NCI-H1048 (cell line): Measurements from ENCODE around the gene SKAP1.
"Not testable (repeated sequence)": the region's sequence is repeated elsewhere in the genome, so short reads cannot be mapped to it uniquely, and the experiment has no call there.

ENCODE experiments used
- DNase-seq: peaks from one replicate; lab custom pipeline; 2025; lab: John Stamatoyannopoulos, UW

SKAP1 gene

DNA sequence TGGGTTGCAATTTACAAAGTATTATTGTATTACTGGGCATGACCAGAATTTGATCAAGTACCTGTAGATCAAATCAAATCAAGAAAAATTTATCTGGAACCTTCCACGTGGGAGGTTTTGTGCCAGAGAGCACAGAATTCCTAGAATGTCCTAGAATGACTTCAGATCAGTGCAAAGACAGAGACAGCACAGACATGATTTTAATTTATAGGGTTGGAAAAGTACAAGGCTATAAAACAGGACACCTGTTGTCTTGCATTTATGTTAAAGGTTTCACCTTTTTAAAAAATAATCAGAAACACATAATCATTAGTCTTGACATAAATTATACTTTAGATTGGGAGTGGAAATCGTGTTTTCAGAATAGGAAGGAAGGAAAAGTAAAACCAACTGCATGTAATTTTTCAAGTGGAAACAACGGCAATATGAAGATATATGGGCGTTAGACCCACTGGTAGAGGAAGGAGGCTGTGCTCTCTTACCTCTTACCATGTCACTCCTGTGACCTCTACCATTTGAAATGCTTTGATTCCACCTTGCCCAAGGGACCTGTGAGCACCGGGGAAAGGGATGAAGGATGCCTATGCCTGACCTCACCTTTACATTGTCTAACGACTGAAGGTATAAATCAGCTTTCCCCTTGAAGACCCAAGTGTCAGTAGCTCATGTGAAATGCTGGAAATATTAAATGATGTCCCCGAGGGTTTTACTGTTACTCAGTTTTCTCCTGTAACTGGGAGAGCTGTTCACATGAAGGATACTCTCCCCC is 222.1 kb downstream of the SKAP1 start:
- no peak for DNase-seq

DNA sequence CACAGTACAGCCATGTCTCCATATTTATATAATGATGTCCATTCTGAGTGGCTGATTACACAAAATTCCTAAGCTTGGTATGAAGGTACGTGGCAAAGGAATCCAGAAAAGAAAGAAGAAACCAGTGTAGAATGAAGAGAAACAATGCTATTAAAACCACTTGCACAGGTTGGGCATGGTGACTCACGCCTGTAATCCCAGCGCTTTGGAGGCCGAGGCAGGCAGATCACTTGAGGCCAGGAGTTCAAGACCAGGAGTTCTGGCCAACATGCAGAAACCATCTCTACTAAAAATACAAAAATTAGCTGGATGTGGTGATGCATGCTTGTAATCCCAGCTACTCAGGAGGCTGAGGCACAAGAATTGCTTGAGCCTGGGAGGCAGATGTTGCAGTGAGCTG is 223.0 kb downstream of the SKAP1 start:
- DNase-seq, result not testable (repeated sequence)

DNA sequence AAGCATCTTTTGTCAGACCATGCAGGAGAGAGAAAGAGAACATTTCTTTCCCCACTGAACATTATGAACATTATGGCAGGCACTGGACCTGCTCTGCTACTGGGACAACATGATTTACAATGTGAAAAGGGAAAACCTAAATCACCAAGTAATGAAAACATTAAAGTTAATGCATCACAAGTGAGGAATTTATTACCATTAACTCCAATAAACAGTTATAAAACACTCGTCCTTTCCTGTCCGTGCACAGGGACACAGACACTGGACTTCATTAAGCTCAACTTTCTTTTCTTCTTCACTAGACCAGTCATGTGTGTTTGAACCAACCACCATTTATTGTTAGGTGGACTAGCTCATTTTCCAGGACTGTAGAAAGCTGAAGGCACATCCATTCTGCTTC is 227.1 kb downstream of the SKAP1 start:
- DNase-seq, result no peak

DNA sequence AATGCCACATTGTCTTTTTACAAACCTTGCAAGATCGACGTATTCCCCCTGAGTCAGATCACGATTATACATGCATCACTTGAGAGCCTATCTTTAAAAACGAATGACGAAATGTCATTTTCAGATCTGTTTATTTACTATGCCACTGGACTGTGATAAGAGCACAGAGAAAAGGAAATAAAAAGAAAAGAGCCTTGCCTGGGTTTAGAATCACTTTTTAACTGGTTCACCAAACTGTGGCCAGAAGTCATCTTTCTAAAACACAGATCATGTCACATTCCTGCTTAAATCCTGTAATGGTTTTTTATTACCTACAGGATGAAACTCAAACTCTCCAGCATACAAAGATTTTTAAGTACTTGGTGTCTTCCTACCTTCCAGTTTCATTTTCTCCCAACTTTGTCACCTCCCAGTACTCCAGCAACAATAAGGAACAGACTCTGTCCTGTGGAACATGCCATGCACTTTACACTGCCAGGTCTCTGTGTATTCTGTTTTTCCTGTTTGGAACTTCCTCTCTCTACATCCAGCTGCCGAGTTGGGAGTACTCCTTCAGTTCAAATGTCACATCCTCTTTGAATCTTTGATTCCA is 231.0 kb downstream of the SKAP1 start:
- DNase-seq, result no peak

DNA sequence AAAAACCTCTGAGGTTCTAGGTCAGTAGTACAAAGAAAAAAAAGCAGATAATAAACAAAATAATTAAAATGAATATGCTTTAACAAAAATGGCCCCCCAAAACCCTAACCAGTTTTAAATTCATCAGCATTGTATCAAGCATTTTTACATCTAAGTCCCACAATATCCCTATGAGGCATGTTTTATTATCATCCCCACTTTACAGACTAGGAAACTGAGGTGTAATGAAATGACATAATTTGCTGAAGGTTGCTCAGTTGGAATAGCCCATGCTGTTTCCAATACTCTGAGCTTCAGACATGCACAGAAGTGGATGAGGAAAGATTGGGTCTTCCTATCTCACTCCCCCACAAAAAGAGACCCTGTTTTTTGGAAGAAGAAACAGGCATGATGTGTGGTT is 234.1 kb downstream of the SKAP1 start:
- DNase-seq, result no peak

DNA sequence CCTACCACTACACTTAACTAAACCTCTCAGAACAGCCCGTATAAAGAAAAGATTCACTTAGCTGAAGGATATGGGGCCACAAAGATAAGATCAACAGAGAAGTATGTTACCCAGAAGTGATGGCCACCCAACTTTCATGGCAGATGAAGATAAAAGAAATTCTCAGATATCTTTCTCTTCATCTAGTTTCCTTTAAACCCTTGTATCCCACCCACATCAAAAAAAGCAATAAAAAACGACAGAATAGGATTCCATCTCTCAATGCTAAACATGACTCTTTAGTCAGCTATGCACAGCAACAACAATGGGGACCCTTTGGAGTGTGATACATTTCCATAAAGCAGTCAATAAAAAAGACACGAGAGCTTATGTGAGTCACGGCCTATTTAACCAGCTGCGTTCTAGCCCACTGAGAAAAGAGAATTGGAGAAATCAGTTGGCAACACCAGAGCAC is 235.9 kb downstream of the SKAP1 start:
- DNase-seq, result no peak

DNA sequence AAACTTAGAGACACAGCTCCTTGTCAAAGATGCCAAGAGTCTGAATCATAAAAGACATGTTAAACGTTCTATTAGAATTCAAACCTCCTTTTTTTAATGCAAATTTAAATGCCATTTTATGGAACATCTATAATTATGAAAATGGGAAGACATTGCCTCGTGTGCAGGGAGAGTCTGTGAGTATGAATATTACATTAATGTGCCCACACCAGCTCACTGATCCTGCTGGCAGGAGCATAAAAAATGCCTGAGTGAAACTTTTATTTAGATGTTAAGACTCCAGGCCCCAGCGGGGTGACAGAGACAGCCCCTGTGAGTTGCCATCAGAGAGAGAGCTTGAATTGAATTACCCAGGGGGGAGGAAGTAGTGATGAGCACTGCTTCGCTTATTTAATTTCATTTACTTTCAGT is 237.7 kb downstream of the SKAP1 start:
- no peak for DNase-seq

DNA sequence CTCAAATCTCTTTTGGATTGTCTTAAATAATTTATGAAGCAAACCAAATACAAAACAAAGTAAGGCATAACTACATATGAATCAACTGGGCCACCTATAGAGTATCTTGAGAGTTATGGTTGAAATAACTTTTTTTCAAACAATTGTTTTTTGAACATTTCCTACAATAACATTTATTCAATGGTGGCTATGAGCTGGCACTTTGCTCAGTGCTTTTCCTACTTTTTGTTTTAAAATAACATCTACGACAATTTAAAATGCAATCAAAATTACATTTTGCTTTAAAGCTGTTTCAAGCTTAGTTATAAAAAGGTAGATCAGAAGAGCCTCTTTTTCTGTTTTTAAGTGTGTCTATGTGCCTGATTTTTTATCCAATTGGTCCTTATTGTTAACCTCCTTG is 238.7 kb downstream of the SKAP1 start:
- DNase-seq, result no peak

DNA sequence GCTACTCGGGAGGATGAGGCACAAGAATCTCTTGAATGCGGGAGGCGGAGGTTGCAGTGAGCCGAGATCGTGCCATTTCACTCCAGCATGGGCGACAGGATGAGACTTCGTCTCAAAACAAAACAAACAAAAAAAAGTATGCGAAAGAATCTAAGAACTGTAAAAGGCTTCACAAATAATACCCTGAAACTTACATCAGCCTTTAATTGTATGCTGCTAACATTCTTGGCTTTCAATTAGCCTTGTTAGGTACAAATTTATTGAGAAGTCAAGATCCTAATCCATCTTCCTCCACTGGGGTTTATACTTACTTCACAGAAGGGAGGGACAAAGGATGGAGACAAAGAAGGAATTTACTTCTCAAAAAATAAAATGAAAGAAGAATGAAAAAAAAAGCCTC is 239.1 kb downstream of the SKAP1 start:
- no peak for DNase-seq

DNA sequence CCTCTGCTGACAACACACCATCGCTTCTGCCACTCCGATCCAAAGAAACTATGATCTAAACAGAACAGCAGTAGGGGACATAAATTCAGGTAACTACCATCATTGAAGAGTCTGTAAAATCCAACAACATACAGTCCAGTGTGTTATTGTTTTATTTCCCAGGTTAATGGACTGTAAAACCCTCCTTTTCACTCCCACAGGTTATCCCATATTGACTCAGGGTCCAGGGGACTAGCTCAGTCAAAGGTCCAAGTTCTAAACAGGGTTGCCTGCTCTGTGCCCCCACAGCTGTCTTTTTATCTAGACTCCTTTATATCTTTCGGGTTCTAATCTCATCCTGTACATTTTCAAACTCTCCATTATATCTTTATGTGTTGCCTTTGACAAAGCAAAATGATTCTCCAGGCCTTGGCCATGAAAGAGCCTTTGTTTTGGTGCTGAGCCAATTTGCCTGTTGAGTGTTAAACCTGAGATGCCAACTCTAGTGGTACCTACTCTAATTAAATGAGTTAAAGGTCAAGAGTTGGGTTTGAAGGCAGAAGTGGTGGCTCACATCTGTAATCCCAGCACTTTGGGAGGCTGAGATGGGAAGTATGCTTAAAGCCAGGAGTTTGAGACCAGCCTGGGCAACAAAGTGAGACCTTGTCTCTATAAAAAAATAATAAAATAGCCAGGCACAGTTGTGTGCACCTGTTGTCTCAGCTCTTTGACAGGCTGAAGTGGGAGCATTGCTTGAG is 242.0 kb downstream of the SKAP1 start:
- DNase-seq, result no peak

DNA sequence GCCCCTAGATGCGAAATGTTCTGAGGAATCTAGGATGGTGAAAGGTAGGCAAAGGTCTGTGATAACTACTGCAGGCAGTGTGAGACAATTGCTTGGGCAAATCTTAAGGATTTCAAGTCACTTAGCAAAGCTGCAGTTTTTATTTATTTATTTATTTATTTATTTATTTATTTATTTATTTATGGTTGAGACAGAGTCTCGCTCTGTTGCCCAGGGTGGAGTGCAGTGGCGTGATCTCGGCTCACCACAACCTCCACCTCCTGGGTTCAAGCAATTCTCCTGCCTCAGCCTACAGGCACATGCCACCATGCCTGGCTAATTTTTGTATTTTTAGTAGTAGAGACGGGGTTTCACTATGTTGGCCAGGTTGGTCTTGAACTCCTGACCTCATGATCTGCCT is 243.7 kb downstream of the SKAP1 start:
- DNase-seq, result not testable (repeated sequence)

DNA sequence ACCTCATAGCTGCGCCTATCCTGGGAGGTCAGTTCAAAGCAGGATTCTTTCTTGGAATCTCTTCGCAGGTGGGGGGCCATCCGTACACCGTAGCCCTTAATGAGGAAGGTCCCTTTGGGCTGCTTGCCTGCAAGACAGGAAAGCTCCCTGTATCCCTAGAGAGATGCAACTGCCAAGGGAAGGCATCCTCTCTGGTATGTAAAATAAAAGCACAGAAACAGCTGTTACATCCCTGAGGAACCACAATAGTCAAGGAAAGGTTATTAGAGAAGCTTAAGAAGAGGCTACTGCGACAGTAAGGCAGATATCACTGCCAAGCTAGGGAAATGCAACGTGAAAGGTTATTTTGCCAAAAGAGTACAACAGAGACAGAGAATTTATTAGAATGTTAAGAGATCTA is 245.3 kb downstream of the SKAP1 start:
- no peak for DNase-seq

DNA sequence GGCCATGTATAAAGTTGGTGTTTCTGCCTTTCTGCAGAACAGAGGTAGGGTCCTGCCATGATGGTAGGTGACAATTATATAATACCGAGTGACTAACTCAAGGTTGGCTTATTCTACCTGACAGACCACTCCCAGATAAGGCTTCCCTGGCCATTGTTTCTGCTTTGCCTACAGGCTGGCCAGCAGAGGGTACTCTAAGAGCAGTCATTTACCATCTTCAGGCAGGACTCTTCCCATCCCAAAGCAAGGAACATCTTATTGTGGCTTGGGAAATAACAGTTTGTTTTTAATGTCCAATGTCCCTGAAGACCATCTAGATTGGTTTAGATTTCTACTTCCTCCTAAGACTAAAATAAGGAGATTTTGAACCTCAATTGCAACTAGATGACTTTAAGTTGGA is 248.4 kb downstream of the SKAP1 start:
- DNase-seq, result no peak

DNA sequence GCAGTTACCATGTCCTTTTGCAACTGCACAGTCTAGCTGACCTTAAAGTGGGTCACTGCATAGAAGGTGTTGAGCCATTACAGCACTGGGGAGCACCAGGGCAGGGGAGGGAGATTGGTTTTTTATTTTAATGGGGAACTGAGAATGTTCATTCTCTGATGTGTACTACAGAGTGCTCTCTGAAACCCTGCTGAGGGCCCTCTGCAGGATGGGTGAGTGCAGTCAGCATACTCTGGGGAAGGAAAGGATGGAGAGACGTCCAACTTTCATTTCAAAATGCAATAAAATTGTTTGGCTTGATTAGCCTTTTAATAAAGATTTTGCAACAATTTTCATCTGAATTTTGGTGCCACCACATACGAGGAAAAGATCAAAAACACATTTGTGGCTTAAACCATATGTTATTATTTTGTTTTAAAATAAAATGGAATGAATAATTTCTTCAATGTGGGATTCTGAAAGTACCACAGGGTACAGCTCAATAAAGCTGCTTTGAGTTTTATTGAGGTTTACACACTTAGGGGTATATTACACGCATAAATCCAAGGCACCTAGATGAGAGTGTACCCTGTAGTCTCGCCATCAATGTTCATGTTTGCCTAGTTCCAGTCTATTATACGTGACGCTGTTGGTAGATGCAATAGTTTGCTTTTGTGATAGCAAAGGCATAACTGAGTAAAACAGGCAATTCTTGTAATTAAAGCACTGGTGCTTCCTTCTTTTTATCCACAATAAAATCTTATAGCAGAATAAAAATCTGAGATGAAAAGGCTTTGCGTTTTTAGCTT is 249.0 kb downstream of the SKAP1 start:
- DNase-seq, result no peak

DNA sequence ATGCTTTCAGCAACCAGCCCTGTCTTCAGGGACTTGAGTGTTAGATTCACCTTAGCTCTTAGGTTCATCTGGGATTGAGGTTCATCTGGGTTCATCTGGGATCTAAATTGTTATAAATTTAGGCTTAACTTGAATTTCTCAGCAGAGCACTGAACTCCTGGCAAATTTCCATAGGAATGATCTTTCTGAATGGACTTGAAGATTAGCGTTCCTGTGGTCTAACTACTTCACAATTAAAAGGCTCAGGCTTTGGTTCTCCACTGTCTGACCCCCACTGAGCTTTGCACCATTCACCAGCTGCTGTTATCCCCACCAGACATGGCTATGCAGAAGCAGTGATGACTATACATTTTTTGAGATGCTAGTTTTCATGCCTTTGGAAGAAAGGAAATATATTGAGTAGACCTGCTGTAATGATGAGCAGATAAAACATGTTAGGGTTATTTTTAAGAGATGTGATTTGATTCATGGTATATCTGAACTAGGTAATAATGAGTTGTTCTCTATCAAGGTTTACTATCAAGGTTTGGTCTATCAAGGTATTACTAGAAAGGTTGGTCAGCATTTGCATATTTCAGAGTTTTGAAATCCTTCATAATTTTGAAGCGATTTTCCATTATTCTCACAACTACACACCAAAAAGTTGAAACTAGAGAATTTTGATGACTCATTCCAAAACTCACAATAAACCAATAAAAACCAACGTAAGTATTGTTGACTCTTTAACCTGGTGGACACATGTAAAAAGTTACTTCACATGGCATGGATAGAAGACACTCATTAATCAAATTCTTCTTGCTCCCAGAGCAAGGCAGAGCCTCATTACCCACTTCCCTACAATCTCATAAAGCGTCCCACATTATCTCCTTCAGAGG is 250.7 kb downstream of the SKAP1 start:
- DNase-seq, result no peak

DNA sequence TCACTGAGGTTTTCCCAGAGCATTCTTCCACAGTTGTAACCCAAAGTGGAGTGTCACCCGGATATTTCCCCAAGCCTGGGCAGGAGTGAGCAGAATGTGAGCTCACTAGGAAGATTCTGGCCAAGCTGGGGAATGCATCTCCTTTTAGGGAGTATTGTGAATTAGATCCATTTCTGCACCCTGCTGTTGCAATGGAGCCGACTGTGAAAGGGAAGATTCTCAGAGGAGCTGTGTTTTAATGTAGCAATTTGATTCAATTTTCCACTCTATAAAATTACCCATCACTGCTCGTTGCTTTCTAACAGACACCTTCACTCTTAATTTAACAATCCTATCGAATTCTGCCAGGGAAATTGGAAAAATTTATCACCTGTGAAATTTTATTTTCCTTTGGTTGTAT is 251.7 kb downstream of the SKAP1 start:
- DNase-seq, result no peak

DNA sequence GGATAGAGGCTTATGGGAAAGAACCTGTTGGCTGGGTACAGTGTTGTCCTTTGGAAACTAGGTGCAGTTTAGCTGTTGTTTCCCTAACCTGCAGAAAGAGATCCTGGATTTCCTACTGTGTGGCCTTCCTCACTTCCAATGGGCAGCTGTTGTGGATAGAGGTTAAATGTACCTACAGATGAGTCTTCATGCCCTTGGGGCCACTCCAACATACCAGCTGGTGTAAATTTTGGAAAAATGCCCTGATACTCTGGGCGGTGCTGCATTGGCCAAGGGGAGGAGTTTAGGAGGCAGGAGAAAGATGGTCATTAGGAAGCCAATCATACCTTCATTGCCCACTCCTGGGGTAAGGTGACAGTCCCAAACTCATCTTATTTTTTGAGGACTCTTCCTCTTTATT is 252.2 kb downstream of the SKAP1 start:
- no peak for DNase-seq

DNA sequence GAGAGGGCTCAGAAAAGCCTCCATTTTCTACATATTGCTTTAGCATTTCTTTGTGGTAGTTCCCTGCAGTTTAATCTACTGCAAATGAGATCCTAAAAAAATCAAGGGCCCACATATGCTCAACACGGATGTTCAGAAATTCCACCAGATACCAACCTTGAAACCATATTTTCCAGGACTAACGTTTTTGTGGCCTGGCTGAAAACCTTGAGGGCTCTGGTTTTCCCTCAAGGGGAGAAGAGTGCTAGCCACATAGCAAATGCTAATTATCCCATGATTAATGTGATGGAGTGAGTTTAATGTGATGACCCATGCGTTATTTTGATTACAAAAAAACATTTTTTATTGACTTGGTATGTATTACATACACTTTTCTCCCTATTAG is 253.6 kb downstream of the SKAP1 start:
- no peak for DNase-seq

DNA sequence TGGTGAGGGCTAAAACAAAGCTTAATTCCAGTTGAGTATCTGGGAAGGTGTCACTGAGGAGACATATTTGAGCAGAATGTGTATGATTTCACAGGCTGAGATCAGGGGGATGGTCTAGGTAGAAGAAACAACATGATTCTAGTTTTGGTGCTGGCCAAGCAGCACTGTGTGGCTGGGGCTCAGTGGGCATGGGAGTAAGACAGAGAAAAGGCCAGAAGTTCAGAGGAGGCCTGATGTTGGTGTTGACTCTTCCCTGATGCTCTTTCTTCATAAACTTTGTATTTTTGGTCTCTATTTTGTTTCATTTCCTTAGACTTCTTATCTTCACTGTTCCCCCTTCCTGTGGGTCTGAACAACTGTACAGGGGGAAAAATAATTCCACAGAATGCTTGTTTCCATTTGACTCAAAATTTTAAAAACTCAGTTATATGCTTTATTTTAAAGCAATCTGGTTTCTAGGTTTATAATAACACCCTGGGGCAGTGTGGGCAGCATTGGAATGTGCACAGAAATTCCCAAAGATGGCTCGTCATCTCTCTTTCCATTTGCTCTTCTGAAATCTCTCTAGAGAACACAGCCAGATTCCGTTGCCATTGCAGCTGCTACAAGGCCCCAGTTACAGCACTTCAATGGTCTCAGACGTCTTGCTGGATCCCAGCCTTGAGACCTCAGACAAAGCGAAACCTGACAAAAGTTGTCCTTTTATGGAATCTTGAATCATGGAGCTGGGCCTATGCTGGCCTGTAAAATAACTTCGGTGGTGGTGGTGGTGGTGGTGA is 254.1 kb downstream of the SKAP1 start:
- no peak for DNase-seq

DNA sequence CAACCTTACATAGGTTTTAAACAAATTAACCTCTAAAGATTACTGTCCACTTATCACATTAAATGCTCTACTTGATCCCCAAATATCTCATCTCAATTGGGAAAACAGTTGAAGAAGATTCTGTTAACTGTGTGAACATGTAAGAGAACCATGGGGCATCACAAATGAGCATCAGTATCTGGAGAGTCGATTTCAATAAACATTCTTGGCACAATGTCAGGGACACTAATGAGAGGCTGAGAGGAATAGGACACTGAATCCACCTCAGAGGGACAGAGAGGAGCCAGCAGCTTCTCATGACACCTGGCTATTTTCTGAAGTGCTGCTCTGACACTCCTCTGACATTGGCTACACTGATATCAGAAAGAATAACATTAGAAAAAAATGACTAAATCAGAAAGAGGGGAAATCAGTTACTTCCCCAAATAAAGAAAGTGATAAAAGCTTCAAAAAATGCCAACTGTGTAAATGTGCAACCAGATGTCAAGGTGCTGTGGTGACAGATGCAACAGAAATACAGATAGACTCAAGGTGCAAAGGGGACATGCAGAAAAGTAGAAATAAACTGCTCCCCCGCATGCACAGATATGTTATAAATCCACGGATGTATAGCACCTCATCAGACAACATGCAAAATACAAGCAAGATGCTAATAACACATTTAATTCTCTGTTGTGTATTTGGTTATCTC is 255.0 kb downstream of the SKAP1 start:
- DNase-seq, result no peak
